NK-92 treated with Interleukin-12 subunit alpha and Interleukin-12 subunit beta, amount 100 ng/mL, for 24 hours (cell line): ENCODE data around the gene ZNF584.
A peak's percentile ranks its signal among the peaks of the same experiment; 100 is the strongest.

ENCODE experiments used
- DNase-seq: peaks from one replicate; lab custom pipeline; 2025; lab: John Stamatoyannopoulos, UW

Gene ZNF584

GRCh38 chr19:58385891-58386575, 22.4 kb upstream of the ZNF584 start:
- DNase-seq, result no peak

- DNase-seq, result peak; percentile 93
These were observed 21.7 kb upstream of the ZNF584 start, which contains the start of gene RPS5 for GRCh38 chr19:58386576-58387337. TSS of gene RPS5 (plus strand) at chr19:58387269. CDS start at chr19:58388138, 869 bp downstream.

GRCh38 chr19:58387338-58388174, 20.9 kb upstream of the ZNF584 start:
- no peak for DNase-seq

- DNase-seq, result no peak
These were observed 20.3 kb upstream of the ZNF584 start for GRCh38 chr19:58388175-58388526.

- no peak for DNase-seq
These were observed 15.3 kb upstream of the ZNF584 start for GRCh38 chr19:58392945-58393724.

- DNase-seq, result no peak
These were observed 14.8 kb upstream of the ZNF584 start for GRCh38 chr19:58393725-58394033.

- DNase-seq, result no peak
These were observed 13.6 kb upstream of the ZNF584 start for GRCh38 chr19:58394821-58395219.

GRCh38 chr19:58395220-58395978, 13.1 kb upstream of the ZNF584 start, which contains the start of gene RNF225:
TSS of gene RNF225 (plus strand) at chr19:58395656. CDS start at chr19:58396090, 434 bp downstream.
- DNase-seq, result no peak

- DNase-seq, result no peak
These were observed 12.3 kb upstream of the ZNF584 start for GRCh38 chr19:58395979-58396627.

- DNase-seq, result no peak
These were observed 11.5 kb upstream of the ZNF584 start for GRCh38 chr19:58396691-58397532.

GRCh38 chr19:58397533-58398037, 10.9 kb upstream of the ZNF584 start:
- DNase-seq, result no peak

GRCh38 chr19:58398087-58398486, 10.4 kb upstream of the ZNF584 start:
- no peak for DNase-seq

GRCh38 chr19:58398545-58398944, 9.9 kb upstream of the ZNF584 start:
- no peak for DNase-seq

GRCh38 chr19:58399903-58400302, 8.5 kb upstream of the ZNF584 start:
- DNase-seq, result no peak

- no peak for DNase-seq
These were observed 8.0 kb upstream of the ZNF584 start for GRCh38 chr19:58400316-58400915.

- peak; percentile 99 for DNase-seq
These were observed 7.3 kb upstream of the ZNF584 start for GRCh38 chr19:58400916-58401839.

- no peak for DNase-seq
These were observed 6.5 kb upstream of the ZNF584 start for GRCh38 chr19:58401840-58402421.
